NOMO-1 treated with DMSO at 0.1 percent for 48 hours (cell line): ENCODE results near the gene AGPAT3.

ENCODE experiments used
- DNase-seq: peaks from one replicate; lab custom pipeline; 2025; ENCODE audit not compliant: unreplicated experiment; lab: John Stamatoyannopoulos, UW

Gene AGPAT3

GRCh38 chr21:43921571-43921978 is 56.6 kb downstream of the AGPAT3 start:
- DNase-seq: no peak

GRCh38 chr21:43921979-43922945 is 57.2 kb downstream of the AGPAT3 start:
- DNase-seq: no peak

GRCh38 chr21:43922949-43923348 is 57.9 kb downstream of the AGPAT3 start:
- DNase-seq: no peak

- no peak for DNase-seq
These were observed 58.4 kb downstream of the AGPAT3 start for GRCh38 chr21:43923391-43923790.

GRCh38 chr21:43924421-43925095 is 59.5 kb downstream of the AGPAT3 start:
- no peak for DNase-seq

GRCh38 chr21:43925096-43925481 is 60.1 kb downstream of the AGPAT3 start:
- DNase-seq: no peak

GRCh38 chr21:43925609-43926008 is 60.6 kb downstream of the AGPAT3 start:
- no peak for DNase-seq

GRCh38 chr21:43926196-43926595 is 61.2 kb downstream of the AGPAT3 start:
- no peak for DNase-seq

GRCh38 chr21:43927591-43928221 is 62.7 kb downstream of the AGPAT3 start:
- DNase-seq: no peak

GRCh38 chr21:43928222-43929125 is 63.5 kb downstream of the AGPAT3 start:
- no peak for DNase-seq

GRCh38 chr21:43929217-43929971 is 64.4 kb downstream of the AGPAT3 start:
- no peak for DNase-seq

GRCh38 chr21:43930074-43930847 is 65.2 kb downstream of the AGPAT3 start:
- no peak for DNase-seq

GRCh38 chr21:43930848-43931375 is 65.9 kb downstream of the AGPAT3 start:
- no peak for DNase-seq

GRCh38 chr21:43931489-43931888 is 66.5 kb downstream of the AGPAT3 start:
- DNase-seq: no peak

- DNase-seq: no peak
These were observed 67.0 kb downstream of the AGPAT3 start for GRCh38 chr21:43932005-43932404.

- DNase-seq: no peak
These were observed 68.2 kb downstream of the AGPAT3 start for GRCh38 chr21:43933199-43933598.

- DNase-seq: no peak
These were observed 68.7 kb downstream of the AGPAT3 start for GRCh38 chr21:43933680-43934079.

- DNase-seq: no peak
These were observed 69.1 kb downstream of the AGPAT3 start for GRCh38 chr21:43934116-43934515.
